ENCODE data around the gene ZSCAN20. TPM values are rescaled to one million over a fixed set of nuclear protein-coding genes. Genes with fewer than 3 reads are reported as not detected.

Gene ZSCAN20
- total and polyA plus RNA-seq, 4 donors = 0.48 to 2.3 (median 1.3) TPM

- TF ChIP-seq ATF3 (IDR thresholded peaks at IDR 0.05) = no peak
These were observed 57.5 kb downstream of the ZSCAN20 start (continued) for GRCh38 chr1:33529957-33530356.

GRCh38 chr1:33532250-33532649, 59.8 kb downstream of the ZSCAN20 start:
- no peaks in the 10 kb centered on the region for H3K9me3 ChIP-seq (ENCODE audit: control insufficient read depth in 4 of 4, low read length in 3 of 4)
- peaks cover 0 to 5% (median 0%) of the 10 kb centered on the region in 4 donors for H3K27me3 ChIP-seq (ENCODE audit: control insufficient read depth in 4 of 4, insufficient read depth in 4 of 4, low read length in 3 of 4)
- TF ChIP-seq YY1 (IDR thresholded peaks at IDR 0.05) = no peak
- TF ChIP-seq RXRA (IDR thresholded peaks at IDR 0.05) = no peak
- no peak for TF ChIP-seq MAX (IDR thresholded peaks at IDR 0.05)
- no peak for TF ChIP-seq ATF3 (IDR thresholded peaks at IDR 0.05)
- TF ChIP-seq TAF1 (conservative IDR thresholded peaks at IDR 0.05) = no peak
- TF ChIP-seq EGR1 (IDR thresholded peaks at IDR 0.05; ENCODE audit: low read depth in 2 of 2) = no peak
- no peak for TF ChIP-seq REST (IDR thresholded peaks at IDR 0.05)
- no peak for TF ChIP-seq FOXA1 (IDR thresholded peaks at IDR 0.05)
- TF ChIP-seq JUND (IDR thresholded peaks at IDR 0.05) = no peak
- no peak for TF ChIP-seq FOXA2 (IDR thresholded peaks at IDR 0.05)
- no peak for TF ChIP-seq NR2F2 (IDR thresholded peaks at IDR 0.05)
- no peak for TF ChIP-seq HNF4G (IDR thresholded peaks at IDR 0.05)
- no peak for TF ChIP-seq HNF4A (conservative IDR thresholded peaks at IDR 0.05)
- no peak for TF ChIP-seq ZBTB33 (IDR thresholded peaks at IDR 0.05)
- TF ChIP-seq GABPA (IDR thresholded peaks at IDR 0.05 in 1 of 2, conservative IDR thresholded peaks at IDR 0.05 in 1 of 2) = no peak
- TF ChIP-seq CTCF (IDR thresholded peaks at IDR 0.05; ENCODE audit: low read depth, low read length, missing input control) = no peak
- H3K9ac ChIP-seq (ENCODE audit: low read depth in 1 of 2, low read length in 2 of 2) = no peak overlapping the region
- no peak overlapping the region for H3K27ac ChIP-seq (ENCODE audit: low read depth in 1 of 2, low read length in 2 of 2)
- 77% methylated on average over 3 of the region's 3 CpGs for WGBS
- no peak overlapping the region for H3K4me3 ChIP-seq (ENCODE audit: low read depth in 1 of 3, low read length in 3 of 3)
- no peak for DNase-seq (ENCODE audit: low spot score)
- H3K36me3 ChIP-seq (ENCODE audit: control insufficient read depth in 4 of 4, insufficient read depth in 3 of 4, low read depth in 1 of 4, low read length in 3 of 4) = no peaks in the 10 kb centered on the region
- no peaks in the 10 kb centered on the region for H3K4me1 ChIP-seq (ENCODE audit: control insufficient read depth in 4 of 4, insufficient read depth in 4 of 4, low read length in 3 of 4)

All from liver (tissue), 9 donors.